ENCODE results near the gene PGM2L1.
"Not testable (repeated sequence)": the region's sequence is repeated elsewhere in the genome, so short reads cannot be mapped to it uniquely, and the experiment has no call there.

PGM2L1 gene

DNA sequence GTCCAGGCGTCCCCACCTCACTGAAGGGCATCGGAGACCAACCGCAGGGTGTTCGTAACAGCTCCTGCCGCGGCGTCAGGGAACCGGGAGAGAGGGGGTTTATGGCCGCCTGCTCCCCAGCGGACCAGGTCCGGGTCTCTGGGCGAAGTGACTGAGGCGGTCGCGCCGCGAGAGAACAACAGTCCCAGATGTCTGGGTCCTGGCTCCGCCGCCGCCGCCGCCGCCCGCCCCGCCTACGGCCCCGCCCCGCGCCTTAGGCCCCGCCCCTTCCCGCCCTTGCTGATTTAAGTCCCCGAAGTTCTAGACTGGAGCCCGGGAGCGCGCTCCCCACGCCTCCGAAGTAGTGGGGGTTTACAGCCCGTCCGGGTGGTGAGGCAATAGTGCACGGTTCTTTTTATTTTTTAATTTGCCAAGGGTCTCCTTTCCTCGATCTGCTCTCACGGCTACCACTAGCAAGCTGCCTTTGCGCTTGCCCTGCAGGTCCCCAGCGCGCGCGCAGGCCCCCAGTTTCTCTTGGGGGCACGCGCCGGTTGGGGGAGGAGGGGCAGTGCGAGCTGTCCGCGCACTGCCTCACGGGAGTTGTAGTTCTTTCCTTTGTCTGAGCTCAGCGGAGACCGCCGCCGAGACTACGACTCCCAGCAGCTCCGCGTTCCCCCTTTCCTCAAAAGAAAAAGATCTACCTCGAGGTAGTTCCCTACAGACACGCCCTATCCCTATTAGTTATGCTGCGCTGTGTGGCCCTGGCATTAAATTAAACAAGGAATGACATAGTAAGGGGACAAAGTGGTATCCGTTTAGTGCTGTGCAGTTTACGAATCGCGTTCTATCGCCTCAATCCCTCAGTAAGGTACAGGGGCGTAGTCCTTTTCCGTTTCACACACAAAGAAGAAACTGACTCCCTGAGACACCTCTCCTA, at the start of gene PGM2L1:
PGM2L1 (minus strand) TSS at position 190 of the 916 bp plus-strand sequence. CDS start 272 bp downstream, outside the sequence.
- DNase-seq (ENCODE audit: low read depth), result peak; percentile 89

DNA sequence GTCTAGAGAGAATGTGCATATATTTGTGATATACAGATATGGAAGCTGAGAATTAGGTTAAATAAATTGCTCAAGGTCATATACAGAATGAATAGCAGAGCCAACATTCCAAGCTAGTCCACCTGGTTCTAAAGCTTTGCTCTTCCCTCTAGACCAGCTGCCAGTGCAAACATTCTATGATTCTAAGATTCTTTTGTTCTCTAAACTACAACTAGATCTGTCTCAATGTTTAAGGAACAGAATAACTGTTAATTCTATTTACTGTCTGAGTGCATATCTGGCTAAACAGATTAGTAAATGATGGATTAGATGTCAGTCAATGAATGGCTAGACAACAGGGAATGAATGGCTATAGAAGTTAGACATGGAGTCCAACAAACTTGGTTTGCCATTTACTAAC, 49.5 kb upstream of the PGM2L1 start:
- DNase-seq (ENCODE audit: low read depth), result no peak

DNA sequence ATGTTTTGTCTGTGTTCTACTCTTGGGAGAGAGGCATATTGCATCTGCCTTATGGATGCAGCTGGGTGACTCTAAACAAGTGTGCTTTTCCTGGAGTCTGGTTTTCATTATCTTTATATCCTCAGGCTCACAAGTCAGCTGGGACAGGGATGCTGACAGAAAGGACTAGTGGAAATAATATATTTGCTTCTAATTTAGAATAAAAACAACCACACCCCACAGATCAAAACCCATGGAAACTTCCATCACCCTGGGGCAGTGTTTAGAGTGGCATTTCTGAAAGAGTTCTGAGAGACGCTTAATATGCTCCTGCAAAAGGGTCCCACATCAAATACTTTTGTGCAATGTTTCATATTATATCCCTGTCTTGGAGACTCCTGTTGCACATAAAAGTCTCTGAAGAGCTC, 48.3 kb upstream of the PGM2L1 start:
- DNase-seq (ENCODE audit: low read depth), result no peak

DNA sequence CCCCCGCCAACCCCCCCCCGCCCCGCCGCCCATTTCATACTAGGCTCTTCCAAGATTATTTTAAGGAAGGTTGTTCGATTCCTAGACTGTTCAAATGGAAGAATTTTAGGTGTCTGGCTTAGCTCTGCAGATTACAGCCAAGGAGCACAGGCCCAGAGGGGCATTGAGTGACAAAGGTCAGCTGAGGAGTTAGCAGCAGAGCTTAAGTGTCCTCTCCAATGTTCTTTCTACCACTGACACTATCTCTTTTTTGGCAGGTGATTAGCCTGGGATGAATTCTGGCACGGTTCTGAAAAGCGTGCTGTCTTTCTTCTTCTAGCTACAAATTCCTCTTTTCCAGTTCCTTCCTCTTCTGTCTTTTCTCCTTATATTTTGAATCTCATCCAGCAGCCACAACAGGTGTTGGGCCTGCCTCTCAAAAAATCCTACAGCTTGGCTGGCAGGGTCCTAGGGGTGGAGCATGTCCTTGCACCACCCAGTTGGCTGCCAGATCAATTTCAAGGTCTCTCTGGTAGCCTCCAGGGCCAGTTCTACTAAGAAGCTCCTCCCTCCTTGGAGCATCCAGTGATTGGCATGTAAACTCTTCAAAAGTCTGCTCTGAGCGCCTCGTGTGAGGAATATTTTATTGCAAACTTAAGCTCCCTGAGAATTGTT, 46.1 kb upstream of the PGM2L1 start:
- no peak for DNase-seq (ENCODE audit: low read depth)

DNA sequence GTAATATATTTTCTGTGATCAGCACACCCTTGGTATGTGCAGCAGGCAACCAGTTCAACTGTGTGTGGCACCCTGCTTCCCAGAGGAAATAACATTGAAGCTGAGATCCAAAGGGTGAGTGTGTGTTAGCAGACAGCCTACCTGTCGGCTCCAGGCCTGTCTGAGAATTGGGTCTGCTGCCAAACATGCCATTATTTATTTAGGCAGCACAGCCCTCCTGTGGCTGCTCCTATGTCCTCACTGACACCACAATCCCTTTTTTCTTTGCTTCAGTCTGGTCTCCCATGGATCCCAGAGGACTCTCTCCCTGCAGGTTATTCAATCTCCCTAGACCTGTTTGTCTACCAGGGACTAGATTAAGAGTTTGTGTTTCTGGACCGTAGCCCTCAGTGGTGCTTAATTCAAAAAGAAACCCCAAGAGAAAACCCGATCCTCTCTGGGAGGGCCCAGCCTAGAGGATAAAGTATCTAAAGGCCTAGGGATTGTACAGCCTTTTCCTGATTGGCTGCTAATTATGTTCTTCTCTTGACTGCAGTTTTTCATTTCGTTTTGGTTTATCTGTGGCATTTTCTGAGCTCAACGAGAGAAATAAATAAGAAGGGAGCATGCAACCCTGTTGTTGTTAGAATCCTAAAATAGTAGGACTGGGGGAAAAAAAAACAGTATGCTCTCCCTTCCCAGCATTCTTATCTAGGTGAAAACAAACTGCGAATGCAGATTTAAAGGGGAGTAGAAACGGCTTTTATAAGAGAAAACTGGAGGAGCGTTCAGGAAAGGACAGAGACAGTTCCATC, 45.0 kb upstream of the PGM2L1 start:
- no peak for DNase-seq (ENCODE audit: low read depth)

DNA sequence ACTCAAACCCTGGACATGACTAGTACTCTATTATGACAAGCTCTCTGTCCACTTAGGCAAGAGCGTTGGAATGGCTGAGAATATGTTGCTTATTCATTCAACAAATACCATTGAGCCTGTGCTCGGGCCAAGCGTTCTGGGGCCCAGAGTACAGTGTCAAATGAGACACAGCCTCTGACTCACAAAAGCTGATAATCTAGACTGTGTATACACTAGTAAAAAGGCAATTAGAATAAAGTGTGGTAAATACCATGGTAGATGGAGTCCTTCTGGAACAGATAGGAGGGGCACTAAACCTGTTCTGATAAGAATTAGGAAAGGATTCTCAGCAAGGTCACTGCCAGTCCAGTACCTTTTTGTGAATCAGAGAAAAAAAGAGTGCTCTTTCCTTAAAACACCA, 44.4 kb upstream of the PGM2L1 start:
- DNase-seq (ENCODE audit: low read depth), result no peak

DNA sequence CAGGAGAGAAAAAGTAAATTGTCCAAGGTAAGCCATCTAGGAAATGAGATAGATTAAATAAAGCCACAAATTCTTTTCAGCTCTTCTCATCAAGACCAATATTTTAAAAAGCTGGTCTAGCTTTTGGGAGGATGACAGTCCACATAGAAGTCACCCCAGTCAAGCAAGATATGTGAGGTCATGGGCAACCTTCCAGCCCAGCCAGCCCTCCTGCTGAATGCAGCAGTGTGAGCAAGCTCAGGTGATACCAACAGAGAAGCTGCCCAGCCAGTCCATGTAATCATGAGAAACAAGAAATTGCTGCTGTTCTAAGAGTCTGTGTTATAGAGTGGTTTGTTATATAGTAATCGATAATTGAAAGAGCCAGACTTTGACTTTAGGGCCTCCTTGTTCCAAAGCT, 40.4 kb upstream of the PGM2L1 start:
- no peak for DNase-seq (ENCODE audit: low read depth)

DNA sequence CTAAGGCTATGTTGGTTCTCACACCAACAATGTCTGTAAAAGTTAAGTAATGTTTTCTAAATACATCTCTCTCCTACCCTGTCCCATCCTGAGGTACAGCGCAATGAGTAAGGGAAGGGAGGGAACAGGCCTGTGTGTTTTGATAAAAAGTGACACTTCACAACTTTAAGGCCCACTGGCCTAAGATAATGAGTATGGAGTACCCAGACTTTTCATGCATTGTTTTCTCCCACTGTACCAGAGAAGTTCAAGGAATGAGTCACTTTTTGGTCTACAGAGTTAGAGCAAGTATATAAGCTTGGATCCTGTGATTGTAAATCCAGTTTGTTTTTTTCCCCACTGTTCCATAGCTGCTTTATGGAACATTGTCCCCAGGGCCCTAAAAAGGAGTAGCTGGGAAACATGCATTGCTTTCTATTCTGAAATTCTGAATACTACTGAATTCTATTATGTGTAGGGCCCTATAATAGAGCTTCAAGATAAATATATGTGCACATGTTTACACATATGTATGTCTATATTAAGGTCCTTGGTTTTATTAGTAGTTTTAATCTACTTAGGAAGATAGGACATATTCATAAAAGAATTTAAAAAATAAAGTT, 39.3 kb upstream of the PGM2L1 start:
- DNase-seq (ENCODE audit: low read depth), result no peak

DNA sequence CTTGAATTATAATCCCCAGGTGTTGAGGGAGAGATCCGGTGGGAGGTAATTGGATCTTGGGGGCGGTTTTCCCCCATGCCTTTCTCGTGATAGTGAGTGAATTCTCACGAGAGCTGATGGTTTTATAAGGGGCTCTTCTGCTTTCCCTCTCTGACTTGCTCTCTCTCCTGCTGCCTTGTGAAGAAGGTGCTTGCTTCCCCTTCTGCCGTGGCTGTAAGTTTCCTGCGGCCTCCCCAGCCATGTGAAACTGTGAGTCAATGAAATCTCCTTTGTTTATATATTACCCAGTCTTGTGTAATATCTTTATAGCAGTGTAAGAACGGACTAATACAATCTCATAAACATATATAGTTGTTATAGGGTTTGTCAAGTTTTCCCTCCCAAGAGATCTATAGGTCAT, 36.3 kb upstream of the PGM2L1 start:
- DNase-seq (ENCODE audit: low read depth), result no peak

DNA sequence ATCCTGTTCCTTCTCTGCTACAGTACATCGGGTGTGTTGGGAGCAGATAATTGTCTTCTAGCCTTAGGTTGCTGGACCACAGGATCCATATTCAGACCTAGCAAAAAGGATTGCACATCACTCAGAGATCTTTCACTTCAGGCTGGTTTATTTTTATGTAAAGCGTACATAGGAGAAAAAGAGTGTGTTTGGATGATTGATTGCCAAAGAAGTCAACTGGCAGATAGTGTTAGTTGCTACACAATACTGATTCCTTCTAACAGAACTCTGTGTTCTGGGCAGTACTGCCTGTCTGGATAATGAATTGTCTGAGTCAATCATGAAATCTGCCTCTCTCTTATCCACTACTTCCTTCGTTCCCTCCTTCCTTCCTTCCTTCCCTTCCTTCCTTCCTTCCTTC, 31.0 kb upstream of the PGM2L1 start:
- DNase-seq (ENCODE audit: low read depth), result no peak

DNA sequence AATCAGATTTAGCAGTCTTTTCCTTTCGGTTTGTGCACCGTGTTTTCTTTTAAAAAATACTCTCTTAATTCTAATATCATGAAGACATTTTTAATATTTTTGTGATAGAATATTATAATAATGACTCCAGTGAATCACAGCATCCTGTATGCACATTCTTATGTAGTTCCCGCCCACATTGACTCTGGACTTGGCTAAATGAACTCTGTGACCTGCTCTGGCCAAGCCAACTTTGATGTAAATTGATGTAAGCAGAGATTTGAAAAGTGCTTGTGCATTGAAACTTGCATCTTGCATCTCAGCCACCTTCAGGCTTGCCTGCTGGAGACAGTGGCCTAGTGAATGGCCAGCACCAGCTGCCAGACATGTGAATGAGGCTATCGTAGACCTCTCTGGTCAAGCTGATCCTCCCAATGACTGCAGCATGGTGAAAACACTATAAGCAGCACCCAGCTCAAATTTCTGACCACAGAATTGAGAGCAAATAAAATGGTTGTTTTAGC, 29.2 kb upstream of the PGM2L1 start:
- DNase-seq (ENCODE audit: low read depth), result no peak

DNA sequence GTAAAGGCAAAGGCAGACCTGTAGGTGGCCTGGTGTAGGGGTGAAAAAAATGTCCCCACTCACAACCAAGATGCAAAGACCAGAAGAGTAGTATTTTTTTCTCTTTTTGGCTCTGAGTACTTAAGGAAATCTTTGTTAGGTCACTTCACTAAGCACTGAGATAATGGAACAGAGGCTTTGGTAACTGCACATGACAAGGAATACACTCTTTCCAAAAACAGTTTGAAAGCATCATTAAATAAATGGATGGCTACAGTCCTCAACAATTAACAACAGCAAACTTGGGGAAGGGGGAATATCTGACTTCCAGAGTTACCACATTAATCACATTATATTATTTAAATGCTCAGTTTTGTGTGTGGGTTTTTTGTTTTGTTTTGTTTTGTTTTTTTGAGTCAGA, 26.9 kb upstream of the PGM2L1 start:
- no peak for DNase-seq (ENCODE audit: low read depth)

DNA sequence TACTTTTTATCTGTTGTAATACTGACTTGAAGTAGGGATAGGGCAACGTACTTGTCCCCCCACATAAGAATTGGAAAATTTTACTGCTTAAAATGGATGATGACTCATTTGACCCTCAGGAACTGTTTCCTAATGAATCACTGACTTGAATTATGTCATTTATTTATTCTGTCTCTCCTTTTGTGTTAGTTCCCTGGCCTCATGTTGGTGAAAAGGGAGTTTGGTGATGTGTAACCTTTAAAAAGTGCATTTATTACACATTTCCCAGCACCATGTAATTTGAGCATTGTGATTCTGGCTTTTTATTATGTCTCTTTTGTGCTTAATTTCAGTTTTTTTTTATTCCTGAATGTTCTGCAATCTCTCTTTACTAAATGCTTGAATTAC, 20.3 kb upstream of the PGM2L1 start:
- DNase-seq (ENCODE audit: low read depth), result no peak

DNA sequence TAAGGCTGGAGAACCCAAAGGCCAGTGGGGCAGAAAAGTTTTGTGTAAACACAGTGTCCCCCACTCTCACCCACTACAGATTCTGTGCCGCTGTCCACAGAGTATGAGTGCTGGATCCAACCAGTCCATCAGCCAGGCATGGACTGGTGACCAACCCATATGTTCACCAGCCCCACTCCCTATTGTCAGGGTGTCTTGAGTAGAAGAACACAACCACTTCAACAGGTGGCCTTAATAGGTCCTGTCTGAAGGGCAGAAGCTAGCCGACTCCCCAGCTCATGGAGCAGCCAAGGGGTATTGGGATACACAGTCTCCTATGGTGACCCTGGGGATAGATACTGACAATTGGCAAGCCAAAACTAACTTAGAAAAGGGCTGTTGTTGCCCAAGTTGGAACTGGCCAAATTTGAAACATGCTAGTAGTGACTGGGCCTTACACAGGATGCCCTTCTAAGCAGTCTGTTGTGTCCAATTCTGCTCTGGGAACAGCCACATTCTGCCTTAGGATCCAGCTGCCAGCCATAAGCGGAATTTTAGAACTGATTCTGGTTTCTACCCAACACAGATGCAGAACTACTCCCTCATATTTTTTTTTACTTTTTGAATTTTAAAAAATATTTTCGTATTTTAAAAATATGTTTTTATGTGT, 19.8 kb upstream of the PGM2L1 start:
- DNase-seq (ENCODE audit: low read depth), result no peak

DNA sequence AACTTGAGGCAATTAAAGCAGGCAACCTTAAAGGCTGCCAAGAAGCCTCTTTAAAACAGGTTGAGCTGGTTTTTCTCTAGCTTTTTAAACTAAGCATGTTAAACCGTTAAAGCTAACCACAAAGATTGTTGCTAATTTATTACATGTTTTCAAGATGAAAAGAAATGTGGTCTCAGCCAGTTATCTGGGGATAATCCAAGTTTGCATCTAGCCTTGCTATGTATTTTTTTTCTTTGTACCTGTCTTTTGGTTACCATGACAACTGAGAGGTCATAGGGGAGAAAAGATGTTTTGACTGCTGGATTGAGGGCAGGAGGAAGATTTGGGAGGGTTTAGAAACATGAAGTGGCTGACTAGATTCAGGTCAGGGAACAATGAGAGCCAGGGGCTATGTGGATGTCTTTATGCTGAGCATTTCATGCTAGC, 19.2 kb upstream of the PGM2L1 start:
- no peak for DNase-seq (ENCODE audit: low read depth)

DNA sequence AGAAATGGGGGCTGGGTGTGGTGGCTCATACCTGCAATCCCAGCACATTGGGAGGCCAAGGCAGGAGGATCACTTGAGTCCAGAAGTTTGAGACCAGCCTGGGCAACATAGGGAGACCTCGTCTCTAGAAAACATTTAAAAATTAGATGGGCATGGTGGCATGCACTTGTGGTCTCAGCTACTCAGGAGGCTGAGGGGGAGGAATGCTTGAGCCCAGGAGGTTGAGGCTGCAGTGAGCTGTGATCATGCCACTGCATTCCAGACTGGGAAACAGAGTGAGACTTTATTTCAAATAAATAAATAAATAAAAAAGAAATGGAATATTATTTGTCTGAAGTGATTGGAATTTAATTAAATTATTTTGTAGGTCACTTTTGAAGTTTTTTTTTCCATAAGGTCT, 18.7 kb upstream of the PGM2L1 start:
- DNase-seq (ENCODE audit: low read depth), result not testable (repeated sequence)

DNA sequence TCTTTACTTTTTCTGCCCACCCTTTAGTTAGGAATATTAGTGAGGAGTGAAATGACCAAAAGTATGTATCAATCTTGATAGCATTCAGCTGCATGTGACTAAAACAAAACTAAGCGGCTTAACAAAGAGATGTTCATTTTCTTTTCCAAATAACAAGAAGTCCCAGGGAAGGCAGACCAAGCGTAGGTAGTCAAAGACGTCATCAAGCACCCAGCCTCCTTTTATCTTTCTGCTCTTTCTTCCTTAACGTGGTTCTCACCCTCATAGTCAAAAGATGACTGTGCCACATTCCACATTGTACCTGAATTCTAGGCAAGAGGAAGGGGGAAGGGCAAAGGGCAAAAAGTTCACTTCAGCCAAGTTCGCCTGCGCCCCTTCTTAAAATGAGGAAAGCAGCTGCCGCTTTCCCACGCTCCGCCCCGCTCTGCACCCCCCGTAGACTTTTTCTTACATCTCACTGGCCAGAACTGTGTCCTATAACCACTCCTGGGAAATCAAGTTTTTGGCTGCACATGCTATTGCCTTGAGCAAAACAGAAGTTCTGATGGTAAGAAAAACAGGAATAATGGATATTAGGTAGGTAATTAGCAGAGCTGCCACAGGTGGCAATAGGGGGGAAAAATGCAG, 14.6 kb upstream of the PGM2L1 start:
- no peak for DNase-seq (ENCODE audit: low read depth)

DNA sequence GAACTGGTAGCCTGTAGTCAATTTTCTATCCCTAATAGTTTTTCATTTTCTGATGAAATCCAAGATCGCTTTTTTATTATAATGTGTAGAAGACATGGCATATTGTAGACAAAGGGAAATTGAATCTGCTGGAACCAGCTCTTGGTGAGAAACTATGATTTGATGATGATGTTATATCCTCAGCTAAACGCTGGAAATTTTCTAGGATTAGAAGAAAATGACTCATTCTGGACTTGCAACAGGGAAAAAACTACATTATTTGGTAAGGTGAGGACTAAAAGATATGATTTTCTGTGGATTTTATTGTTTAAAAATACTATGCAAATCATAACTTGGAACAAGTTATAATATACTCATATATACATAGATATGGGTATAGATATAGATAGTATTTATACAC, 14.1 kb upstream of the PGM2L1 start:
- no peak for DNase-seq (ENCODE audit: low read depth)

DNA sequence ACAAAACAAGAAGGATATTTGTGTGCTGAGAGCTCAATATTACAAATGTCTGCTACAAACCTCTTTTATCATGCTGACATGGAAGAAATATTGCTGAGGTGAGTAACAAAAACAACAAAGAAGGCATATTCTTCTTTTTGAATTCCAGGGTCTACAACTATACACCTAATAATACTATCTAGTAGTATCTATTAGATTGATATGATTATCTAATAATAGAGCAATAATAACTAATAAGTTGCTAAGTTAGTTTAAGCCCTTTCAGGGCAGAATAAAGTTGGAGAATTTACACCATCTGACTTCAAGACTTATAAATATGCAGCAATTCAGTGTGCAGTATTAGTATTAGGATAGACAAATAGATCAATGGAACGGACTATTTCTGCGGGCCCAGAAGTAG, 11.4 kb upstream of the PGM2L1 start:
- DNase-seq (ENCODE audit: low read depth), result no peak

DNA sequence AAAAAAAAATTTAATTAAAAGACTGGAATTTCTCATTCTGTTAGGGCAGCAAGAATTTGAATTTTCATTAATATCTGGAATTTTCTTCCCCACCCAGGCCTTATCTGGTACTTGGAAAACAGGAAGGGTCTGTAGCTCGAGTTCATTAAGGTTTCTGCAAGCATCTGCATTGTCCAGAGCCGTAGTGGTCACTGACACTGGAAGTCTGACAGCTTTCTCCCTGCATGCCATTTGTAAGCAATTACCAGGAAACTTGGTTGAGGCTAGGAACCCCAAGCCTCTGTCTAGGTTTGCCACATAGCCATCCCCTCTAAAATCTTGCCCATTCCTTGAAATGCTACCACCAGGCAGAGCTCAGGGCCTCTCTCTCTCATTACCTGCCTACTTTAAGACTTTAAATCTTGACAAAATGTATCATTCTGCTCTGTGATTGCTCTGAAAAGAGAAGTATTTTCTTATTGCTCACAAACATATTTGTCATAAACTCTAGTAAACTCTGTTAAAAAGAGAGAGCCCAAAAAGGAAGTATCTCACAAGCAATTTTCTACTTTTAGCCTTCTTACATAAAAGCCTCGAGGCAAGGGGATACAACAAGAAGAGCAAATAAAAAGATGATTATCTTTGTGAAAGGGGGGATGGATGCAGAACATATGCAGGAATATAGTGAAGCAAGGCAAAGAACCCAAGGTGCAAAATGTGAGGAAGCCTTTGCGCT, 5.5 kb upstream of the PGM2L1 start:
- no peak for DNase-seq (ENCODE audit: low read depth)
